WI38 (cell line): Measurements from ENCODE around the gene FGFR3.

Experiments
- H3K4me3 ChIP-seq: 2 replicates; pipeline ENCODE4 v1.5.1; 2011; ENCODE audit warnings: low read depth, mild to moderate bottlenecking, control low read depth, low read length
- CTCF ChIP-seq: IDR thresholded peaks from 2 replicates; pipeline ENCODE4 v1.5.1; 2012; ENCODE audit warnings: low read depth, mild to moderate bottlenecking, control low read depth, low read length

FGFR3 gene

GRCh38 chr4:1822568-1823544 lies 29.8 kb downstream of the FGFR3 start:
- H3K4me3 ChIP-seq, result no peak overlapping the region
- no peak for TF ChIP-seq CTCF

- no peak overlapping the region for H3K4me3 ChIP-seq
- no peak for TF ChIP-seq CTCF
Measured at GRCh38 chr4:1823545-1823932, 30.4 kb downstream of the FGFR3 start.

GRCh38 chr4:1824746-1825145 lies 31.7 kb downstream of the FGFR3 start:
- H3K4me3 ChIP-seq, result no peak overlapping the region
- TF ChIP-seq CTCF, result no peak

GRCh38 chr4:1825326-1825725 lies 32.2 kb downstream of the FGFR3 start:
- H3K4me3 ChIP-seq, result no peak overlapping the region
- TF ChIP-seq CTCF, result no peak

- TF ChIP-seq CTCF, result no peak
- no peak overlapping the region for H3K4me3 ChIP-seq
Measured at GRCh38 chr4:1826531-1827350, 33.6 kb downstream of the FGFR3 start.

- no peak for TF ChIP-seq CTCF
- H3K4me3 ChIP-seq, result no peak overlapping the region
Measured at GRCh38 chr4:1830234-1830633, 37.1 kb downstream of the FGFR3 start.
